Neural progenitor cell (in vitro differentiated cells): ENCODE results near the gene FAM221B.

Experiments used
- CTCF ChIP-seq: fragments of 200-600 bp; sonication (generic); IDR thresholded peaks from 2 replicates; pipeline ENCODE4 v1.5.1; 2017; ENCODE audit warnings: antibody characterized with exemption, mild to moderate bottlenecking
- EZH2 ChIP-seq: fragments of 200-600 bp; sonication (generic); IDR thresholded peaks from 2 replicates; pipeline ENCODE4 v1.6.1; 2017; ENCODE audit warnings: antibody characterized with exemption, mild to moderate bottlenecking, moderate library complexity
- EZH2phosphoT487 ChIP-seq: fragments of 200-600 bp; sonication (generic); IDR thresholded peaks from 2 replicates; pipeline ENCODE4 v1.6.1; 2017; ENCODE audit warnings: antibody characterized with exemption

GRCh38 chr9:35831040-35831439, 2.5 kb upstream of the FAM221B start:
- TF ChIP-seq CTCF (no peak), EZH2 (no peak), EZH2phosphoT487 (no peak)
